ENCODE results near the gene POLR2I. TPM values are rescaled to one million over a fixed set of nuclear protein-coding genes. Genes with fewer than 3 reads are reported as not detected.

The POLR2I gene
- total RNA-seq, 1 experiment from 2014 or later, result 133 TPM

DNA sequence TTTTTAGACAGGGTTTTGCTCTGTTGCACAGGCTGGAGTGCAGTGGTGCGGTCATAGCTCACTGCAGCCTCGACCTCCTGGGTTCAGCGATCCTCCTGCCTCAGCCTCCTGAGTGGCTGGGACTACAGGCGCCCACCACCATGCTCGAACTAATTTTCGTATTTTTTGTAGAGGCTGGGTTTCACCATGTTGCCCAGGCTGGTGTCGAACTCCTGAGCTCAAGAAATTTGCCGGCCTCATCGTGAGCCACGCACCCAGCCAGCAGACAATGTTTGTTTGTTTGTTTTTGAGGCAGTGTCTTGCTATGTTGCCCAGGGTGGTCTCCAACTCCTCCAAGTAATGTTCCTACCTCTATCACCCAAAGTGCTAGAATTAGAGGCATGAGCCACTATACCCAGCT lies 38.5 kb upstream of the POLR2I start:
- Histone ChIP-seq H3K9me3 (ENCODE audit: low read depth, low read length, poor library complexity, severe bottlenecking) (no peaks in the 10 kb centered on the region), H3K4me3 (ENCODE audit: low read depth, low read length, poor library complexity, severe bottlenecking) (no peak overlapping the region), H3K27me3 (replicated peaks; ENCODE audit: insufficient read depth, low read depth, low read length, poor library complexity) (no peaks in the 10 kb centered on the region), H3K4me1 (ENCODE audit: insufficient read depth, low read length, poor library complexity, severe bottlenecking) (no peaks in the 10 kb centered on the region), H3K36me3 (ENCODE audit: insufficient read depth, low read length, poor library complexity, severe bottlenecking) (peaks cover 20% of the 10 kb centered on the region), H3K27ac (ENCODE audit: low read depth, low read length, poor library complexity, severe bottlenecking) (no peak overlapping the region)
- intact Hi-C loops (cut with micrococcal nuclease; ENCODE audit: unreplicated experiment), result no loop called here
- POLR2A ChIA-PET (ENCODE audit: low non-redundant PET), result no interaction called here
- TF ChIP-seq, protein P1, sequence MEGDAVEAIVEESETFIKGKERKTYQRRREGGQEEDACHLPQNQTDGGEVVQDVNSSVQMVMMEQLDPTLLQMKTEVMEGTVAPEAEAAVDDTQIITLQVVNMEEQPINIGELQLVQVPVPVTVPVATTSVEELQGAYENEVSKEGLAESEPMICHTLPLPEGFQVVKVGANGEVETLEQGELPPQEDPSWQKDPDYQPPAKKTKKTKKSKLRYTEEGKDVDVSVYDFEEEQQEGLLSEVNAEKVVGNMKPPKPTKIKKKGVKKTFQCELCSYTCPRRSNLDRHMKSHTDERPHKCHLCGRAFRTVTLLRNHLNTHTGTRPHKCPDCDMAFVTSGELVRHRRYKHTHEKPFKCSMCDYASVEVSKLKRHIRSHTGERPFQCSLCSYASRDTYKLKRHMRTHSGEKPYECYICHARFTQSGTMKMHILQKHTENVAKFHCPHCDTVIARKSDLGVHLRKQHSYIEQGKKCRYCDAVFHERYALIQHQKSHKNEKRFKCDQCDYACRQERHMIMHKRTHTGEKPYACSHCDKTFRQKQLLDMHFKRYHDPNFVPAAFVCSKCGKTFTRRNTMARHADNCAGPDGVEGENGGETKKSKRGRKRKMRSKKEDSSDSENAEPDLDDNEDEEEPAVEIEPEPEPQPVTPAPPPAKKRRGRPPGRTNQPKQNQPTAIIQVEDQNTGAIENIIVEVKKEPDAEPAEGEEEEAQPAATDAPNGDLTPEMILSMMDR (conservative IDR thresholded peaks at IDR 0.05; ENCODE audit: low read depth, low read length), result no peak
- TF ChIP-seq EZH2 (IDR thresholded peaks at IDR 0.05; ENCODE audit: borderline replicate concordance, low read depth, low read length, poor library complexity, severe bottlenecking), result no peak
- CTCF ChIA-PET, result interaction anchor here (0.6 kb wide), 1 partner anchor 41 kb away, joined by 5 read pairs; no protein-coding TSS in a partner anchor
- no peak for DNase-seq (ENCODE audit: low spot score)
- BruUV-seq (replicated peaks), result no TSS peak

DNA sequence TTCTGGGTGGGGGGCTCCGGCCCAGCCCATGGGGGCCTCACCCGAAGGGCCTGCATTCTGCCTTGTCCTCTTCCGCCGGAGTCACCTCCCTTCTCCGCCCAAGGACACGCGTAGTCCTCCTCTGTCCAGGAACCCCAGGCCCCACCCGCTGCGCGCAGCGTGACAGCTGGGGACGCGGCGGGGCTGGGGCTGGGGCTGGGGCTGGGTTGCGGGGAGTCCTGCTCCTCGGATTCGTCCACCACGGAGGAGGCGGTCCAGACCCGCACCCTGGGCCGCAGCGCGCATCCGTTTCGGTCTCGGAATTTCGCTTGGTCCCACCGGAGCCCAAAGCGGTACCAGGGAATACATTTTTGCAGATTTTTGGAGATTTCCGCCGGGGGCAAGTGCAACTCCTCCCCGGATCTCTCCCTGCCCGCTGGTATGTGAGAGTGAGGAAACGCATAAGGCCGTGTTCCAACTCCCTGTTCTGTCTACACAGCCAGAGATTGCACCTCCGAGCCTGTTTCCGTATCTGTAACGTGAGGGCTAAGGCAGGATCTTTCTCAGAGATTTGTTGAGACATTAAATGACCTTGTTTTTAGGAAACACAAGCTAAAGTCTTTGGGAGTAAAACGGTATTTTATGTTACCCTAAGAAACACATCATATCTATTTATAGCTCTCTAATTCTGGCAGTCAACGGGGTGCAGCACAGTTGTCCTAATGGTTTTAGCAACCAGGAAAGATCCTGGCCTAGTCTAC lies 37.8 kb upstream of the POLR2I start, which contains the start of gene COX7A1:
Gene COX7A1, minus strand, starts transcription at position 96 of the 740 bp plus-strand sequence. Its CDS starts 40 bp downstream, at position 56.
- Histone ChIP-seq H3K36me3 (ENCODE audit: insufficient read depth, low read length, poor library complexity, severe bottlenecking) (peaks cover 25% of the 10 kb centered on the region), H3K4me1 (ENCODE audit: insufficient read depth, low read length, poor library complexity, severe bottlenecking) (no peaks in the 10 kb centered on the region), H3K4me3 (ENCODE audit: low read depth, low read length, poor library complexity, severe bottlenecking) (no peak within 1 kb of the TSS), H3K27me3 (replicated peaks; ENCODE audit: insufficient read depth, low read depth, low read length, poor library complexity) (no peaks in the 10 kb centered on the region), H3K9me3 (ENCODE audit: low read depth, low read length, poor library complexity, severe bottlenecking) (no peaks in the 10 kb centered on the region), H3K27ac (ENCODE audit: low read depth, low read length, poor library complexity, severe bottlenecking) (no peak within 1 kb of the TSS)
- intact Hi-C loops (cut with micrococcal nuclease; ENCODE audit: unreplicated experiment), result no loop called here
- POLR2A ChIA-PET (ENCODE audit: low non-redundant PET), result no interaction called here
- TF ChIP-seq, protein P1 (conservative IDR thresholded peaks at IDR 0.05; ENCODE audit: low read depth, low read length), result no peak
- no peak for DNase-seq (ENCODE audit: low spot score)
- CTCF ChIA-PET, result interaction anchor here (0.6 kb wide), 1 partner anchor 41 kb away, joined by 5 read pairs; no protein-coding TSS in a partner anchor
- BruUV-seq (replicated peaks), result no TSS peak

DNA sequence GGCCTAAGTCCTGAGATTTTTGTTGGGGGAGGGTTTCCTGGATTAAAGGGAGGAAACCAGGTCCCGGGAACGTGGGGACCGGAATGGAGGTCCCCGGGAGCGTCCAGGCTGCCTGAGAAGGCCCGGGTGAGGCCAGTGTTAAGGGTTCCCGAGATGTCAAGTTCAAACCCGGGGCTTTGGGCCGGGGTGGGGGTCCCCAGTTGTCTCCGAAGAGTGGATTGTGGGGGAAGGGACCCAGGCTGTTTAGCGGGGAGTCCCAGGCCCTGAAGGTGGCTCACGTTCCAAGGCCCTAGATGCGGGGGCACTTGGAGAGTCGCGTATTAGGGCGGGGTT lies 37.3 kb upstream of the POLR2I start:
- H3K9me3 ChIP-seq (ENCODE audit: low read depth, low read length, poor library complexity, severe bottlenecking), result no peaks in the 10 kb centered on the region
- no TSS peak for BruUV-seq (replicated peaks)

More for the DNA sequence above, 37.3 kb upstream of the POLR2I start:
- intact Hi-C loops (cut with micrococcal nuclease; ENCODE audit: unreplicated experiment), result no loop called here
- DNase-seq (ENCODE audit: low spot score), result no peak
- TF ChIP-seq EZH2 (IDR thresholded peaks at IDR 0.05; ENCODE audit: borderline replicate concordance, low read depth, low read length, poor library complexity, severe bottlenecking), result no peak
- TF ChIP-seq, protein P1 (conservative IDR thresholded peaks at IDR 0.05; ENCODE audit: low read depth, low read length), result no peak
- POLR2A ChIA-PET (ENCODE audit: low non-redundant PET), result no interaction called here
- H3K27me3 ChIP-seq (replicated peaks; ENCODE audit: insufficient read depth, low read depth, low read length, poor library complexity), result no peaks in the 10 kb centered on the region
- H3K27ac ChIP-seq (ENCODE audit: low read depth, low read length, poor library complexity, severe bottlenecking), result no peak overlapping the region
- CTCF ChIA-PET, result no interaction called here
- peaks cover 28% of the 10 kb centered on the region for H3K36me3 ChIP-seq (ENCODE audit: insufficient read depth, low read length, poor library complexity, severe bottlenecking)
- no peaks in the 10 kb centered on the region for H3K4me1 ChIP-seq (ENCODE audit: insufficient read depth, low read length, poor library complexity, severe bottlenecking)
- H3K4me3 ChIP-seq (ENCODE audit: low read depth, low read length, poor library complexity, severe bottlenecking), result no peak overlapping the region
